GM13976 (cell line): ENCODE measurements around the gene ENPP6.

ENCODE experiments used
- DNase-seq: peaks from one replicate; pipeline ENCODE4 v3.0.0; 2012; ENCODE audit warnings: low spot score
- in situ Hi-C: fragments of 300-500 bp; cut with MboI; formaldehyde crosslinking; loops from one replicate; pipeline ENCODE4 v1.12.0; 2022; ENCODE audit warnings: low sequenced_read_pairs, mixed read lengths, inconsistent platforms; ENCODE audit not compliant: unreplicated experiment
- TF ChIP-seq, protein P1 (sequence below): IDR thresholded peaks from 2 replicates; pipeline ENCODE4 v1.5.1; 2012; ENCODE audit warnings: borderline replicate concordance, mild to moderate bottlenecking; ENCODE audit not compliant: insufficient read depth; ENCODE audit errors: extremely low read depth, missing control alignments, control extremely low read depth

The ENPP6 gene

DNA sequence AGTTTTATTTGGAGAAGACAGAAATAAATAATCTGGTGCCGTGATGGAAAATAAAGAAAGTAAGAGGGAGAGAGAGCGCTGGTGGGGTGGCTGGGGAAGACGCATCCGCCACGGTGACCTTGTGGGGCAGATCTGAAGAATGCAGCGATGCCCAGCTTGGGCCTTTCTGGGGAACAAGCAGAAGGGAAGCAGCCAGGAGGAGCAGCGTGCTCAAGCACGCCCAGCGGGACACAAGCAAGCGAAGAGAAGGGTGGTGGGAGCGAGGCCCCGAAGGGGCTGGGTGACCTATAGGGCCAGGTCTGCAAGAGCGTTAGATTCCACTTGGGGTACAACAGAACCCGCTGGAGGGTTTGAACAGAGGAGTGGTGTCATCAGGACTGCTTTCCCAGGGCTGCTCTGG lies 12.4 kb downstream of the ENPP6 start:
- TF ChIP-seq, protein P1, sequence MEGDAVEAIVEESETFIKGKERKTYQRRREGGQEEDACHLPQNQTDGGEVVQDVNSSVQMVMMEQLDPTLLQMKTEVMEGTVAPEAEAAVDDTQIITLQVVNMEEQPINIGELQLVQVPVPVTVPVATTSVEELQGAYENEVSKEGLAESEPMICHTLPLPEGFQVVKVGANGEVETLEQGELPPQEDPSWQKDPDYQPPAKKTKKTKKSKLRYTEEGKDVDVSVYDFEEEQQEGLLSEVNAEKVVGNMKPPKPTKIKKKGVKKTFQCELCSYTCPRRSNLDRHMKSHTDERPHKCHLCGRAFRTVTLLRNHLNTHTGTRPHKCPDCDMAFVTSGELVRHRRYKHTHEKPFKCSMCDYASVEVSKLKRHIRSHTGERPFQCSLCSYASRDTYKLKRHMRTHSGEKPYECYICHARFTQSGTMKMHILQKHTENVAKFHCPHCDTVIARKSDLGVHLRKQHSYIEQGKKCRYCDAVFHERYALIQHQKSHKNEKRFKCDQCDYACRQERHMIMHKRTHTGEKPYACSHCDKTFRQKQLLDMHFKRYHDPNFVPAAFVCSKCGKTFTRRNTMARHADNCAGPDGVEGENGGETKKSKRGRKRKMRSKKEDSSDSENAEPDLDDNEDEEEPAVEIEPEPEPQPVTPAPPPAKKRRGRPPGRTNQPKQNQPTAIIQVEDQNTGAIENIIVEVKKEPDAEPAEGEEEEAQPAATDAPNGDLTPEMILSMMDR = no peak
- no peak for DNase-seq
- in situ Hi-C loops = no loop called here

- no peak for DNase-seq
- in situ Hi-C loops = no loop called here
- TF ChIP-seq, protein P1 = no peak
These were observed 14.4 kb downstream of the ENPP6 start for GRCh38 chr4:184203300-184203699.

- in situ Hi-C loops = no loop called here
- TF ChIP-seq, protein P1 = no peak
- DNase-seq = no peak
These were observed 16.5 kb downstream of the ENPP6 start for GRCh38 chr4:184201179-184201578.

DNA sequence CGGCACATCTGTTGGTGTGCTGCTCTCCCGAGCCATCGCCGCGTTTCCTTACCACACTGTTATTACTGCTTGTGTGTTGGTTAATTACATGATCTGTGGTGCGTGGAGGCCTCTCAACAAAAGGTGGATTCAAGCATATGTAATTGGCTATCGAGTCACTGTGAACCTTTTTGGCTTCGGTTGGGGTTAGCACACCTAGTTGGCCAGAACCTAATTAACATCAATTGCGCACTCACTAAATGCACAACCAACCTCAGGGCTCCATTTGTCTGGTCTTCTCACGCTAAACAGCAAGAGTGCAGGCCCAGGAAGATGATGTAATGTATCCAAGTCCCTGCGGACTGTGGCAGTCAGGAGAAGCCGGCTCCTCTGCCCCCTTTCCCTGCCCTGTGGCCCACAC lies 17.4 kb downstream of the ENPP6 start:
- in situ Hi-C loops = no loop called here
- DNase-seq = no peak

GRCh38 chr4:184199780-184200179 lies 17.9 kb downstream of the ENPP6 start:
- TF ChIP-seq, protein P1 = no peak
- in situ Hi-C loops = no loop called here
- no peak for DNase-seq

More for the DNA sequence above, 17.4 kb downstream of the ENPP6 start:
- TF ChIP-seq, protein P1 = no peak

DNA sequence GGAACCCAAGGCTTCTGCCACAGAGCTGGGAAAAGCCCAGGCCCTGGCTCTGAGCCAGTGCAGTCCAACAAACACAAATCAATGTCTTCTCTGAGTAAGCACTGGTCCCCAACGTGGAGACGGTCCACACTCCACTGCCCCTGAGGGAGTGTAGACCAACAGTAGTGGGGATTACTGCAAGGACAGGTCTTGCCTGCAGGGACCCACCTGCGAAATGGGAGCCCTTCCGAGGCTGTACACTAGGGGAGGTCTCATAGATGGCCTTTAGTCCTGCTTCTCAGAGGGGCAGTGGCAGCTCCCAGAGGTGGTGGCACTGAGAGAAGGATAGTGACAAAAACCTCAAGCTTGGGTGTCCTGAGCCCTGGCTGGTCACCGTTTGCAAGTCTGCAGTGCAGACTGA lies 19.5 kb downstream of the ENPP6 start:
- in situ Hi-C loops = no loop called here
- TF ChIP-seq, protein P1 = no peak
- no peak for DNase-seq
